ENCODE data around the gene PDE4D.

Gene PDE4D

DNA sequence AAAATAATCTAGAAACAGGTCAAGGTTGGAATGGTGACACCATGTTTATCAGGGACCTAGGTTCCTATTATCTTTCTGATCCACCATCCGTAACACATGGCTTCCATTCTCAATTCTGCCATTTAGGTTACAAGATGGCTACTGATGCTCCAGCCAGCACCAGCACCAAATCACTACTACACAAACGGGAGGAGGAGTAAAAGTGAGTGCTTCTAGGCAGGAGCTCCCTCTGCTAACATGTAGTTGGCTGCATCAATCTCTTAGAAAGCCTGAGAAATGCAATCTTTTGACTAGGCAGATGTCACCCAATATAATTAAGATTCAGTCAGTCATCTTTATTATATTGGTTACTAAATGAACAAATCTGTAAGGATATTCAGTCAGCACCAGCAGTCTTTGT lies 794.8 kb downstream of the PDE4D start:
- no peak overlapping the region for H3K4me3 ChIP-seq (ENCODE audit: low read depth, low read length)
- TF ChIP-seq CTCF (conservative IDR thresholded peaks at IDR 0.05; ENCODE audit: low read depth, low read length): no peak
- no peak for DNase-seq (ENCODE audit: low read depth)

- DNase-seq (ENCODE audit: low read depth): no peak
- H3K4me3 ChIP-seq (ENCODE audit: low read depth, low read length): no peak overlapping the region
- TF ChIP-seq CTCF (conservative IDR thresholded peaks at IDR 0.05; ENCODE audit: low read depth, low read length): no peak
These were observed 795.8 kb downstream of the PDE4D start for GRCh38 chr5:59097712-59098111.

- no peak for TF ChIP-seq CTCF (conservative IDR thresholded peaks at IDR 0.05; ENCODE audit: low read depth, low read length)
- peak; percentile 85 for DNase-seq (ENCODE audit: low read depth)
These were observed 796.4 kb downstream of the PDE4D start for GRCh38 chr5:59097116-59097515.

DNA sequence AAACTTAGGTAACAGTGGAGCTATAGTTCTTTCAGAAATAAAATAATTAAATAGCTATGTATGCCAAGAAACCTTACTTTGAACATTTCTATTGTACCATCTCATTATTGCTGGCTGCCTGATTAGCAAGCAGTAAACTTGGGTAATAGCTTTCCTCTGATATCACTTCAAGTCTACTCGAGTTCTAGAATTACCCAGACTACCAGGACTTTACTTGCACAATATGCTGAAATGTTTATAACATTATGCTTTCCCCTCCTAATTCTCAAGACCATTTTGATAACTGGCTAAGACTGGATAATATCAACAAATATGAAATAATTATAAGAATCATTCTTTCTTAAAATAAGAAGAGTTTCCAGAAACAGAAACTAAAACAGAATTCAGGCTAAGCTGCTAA lies 798.0 kb downstream of the PDE4D start:
- DNase-seq (ENCODE audit: low read depth): peak; percentile 85
- TF ChIP-seq CTCF (conservative IDR thresholded peaks at IDR 0.05; ENCODE audit: low read depth, low read length): no peak
- H3K4me3 ChIP-seq (ENCODE audit: low read depth, low read length): no peak overlapping the region

More at GRCh38 chr5:59097116-59097515, 796.4 kb downstream of the PDE4D start:
- H3K4me3 ChIP-seq (ENCODE audit: low read depth, low read length): no peak overlapping the region

- no peak for TF ChIP-seq CTCF (conservative IDR thresholded peaks at IDR 0.05; ENCODE audit: low read depth, low read length)
- peak; percentile 49 for DNase-seq (ENCODE audit: low read depth)
- no peak overlapping the region for H3K4me3 ChIP-seq (ENCODE audit: low read depth, low read length)
These were observed 798.7 kb downstream of the PDE4D start for GRCh38 chr5:59094864-59095263.

DNA sequence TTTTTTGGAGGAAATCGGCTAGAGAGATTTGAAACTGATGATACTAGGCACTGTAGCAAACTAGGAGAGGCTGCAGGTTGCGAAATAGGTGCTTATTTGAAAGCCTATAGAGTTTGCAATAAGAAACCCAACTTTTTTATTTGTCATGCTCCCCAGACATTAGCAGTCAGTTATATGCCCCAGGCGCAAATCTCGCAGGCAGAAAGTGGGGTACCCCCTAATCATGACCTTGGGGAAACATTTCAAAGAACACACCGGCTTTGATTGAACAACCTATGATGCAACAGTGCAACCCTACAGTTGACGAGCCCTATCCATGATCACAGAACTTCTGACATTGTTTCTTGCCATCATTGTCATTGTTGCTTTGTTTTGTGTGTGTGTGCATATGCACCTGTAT lies 800.2 kb downstream of the PDE4D start:
- no peak for TF ChIP-seq CTCF (conservative IDR thresholded peaks at IDR 0.05; ENCODE audit: low read depth, low read length)
- H3K4me3 ChIP-seq (ENCODE audit: low read depth, low read length): no peak overlapping the region
- peak; percentile 39 for DNase-seq (ENCODE audit: low read depth)

GRCh38 chr5:59092758-59093157 lies 800.8 kb downstream of the PDE4D start:
- TF ChIP-seq CTCF (conservative IDR thresholded peaks at IDR 0.05; ENCODE audit: low read depth, low read length): no peak
- peak overlapping the region; percentile 28 for H3K4me3 ChIP-seq (ENCODE audit: low read depth, low read length)
- peak; percentile 33 for DNase-seq (ENCODE audit: low read depth)
